ENCODE results near the gene PDSS2. TPM values are rescaled to one million over a fixed set of nuclear protein-coding genes. Genes with fewer than 3 reads are reported as not detected.

The PDSS2 gene
- total and polyA plus RNA-seq, 2 of the 8 experiments (the other 6 are each of a cell fraction or from before 2014, with no cell fraction given): 10.7 to 16.1 TPM

DNA sequence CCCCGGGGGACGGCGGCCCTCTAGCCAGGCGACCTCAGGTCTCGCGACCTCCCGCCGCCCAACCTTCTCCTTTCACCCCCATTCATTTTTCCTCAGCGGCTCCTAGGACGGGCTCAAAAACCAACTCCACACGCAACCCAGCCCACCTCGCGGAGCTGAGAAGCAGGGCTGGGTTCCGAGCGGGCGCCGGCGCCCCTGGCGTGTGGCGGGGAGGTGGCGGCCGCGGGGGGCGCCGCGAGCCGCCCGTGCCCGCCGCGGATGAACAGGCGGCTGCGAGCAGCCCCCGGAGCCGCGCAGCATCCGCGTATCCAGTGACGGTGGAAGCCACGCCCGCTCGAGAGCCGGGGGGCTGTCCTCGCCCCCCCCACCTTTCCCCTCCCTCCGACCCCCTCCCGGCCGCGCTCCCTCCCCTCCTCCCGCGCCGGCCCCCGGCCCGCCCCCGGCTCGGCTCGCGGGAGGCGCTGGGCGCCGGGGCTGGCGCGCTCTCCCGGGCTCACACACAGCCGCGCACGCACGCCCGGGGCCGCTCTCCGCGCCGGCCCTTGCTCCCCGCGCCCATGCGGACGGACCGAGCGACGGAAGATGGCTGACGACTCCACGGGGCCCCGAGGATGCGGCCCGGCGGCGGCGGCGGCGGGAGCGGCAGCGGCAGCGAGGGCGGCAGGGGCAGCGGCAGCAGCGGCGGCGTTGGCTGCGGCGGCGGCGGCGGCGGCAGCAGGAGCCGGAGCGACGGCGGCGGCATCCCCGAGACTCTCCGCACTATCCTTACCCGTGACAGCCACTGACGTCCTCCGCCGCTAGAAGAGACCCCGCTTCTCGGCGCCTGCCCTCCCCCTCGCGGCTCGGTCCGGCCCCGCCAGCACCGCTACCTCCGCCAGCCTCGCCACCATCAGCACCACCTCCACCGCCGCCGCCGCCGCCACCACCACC, 30.5 kb upstream of the PDSS2 start, which contains the start of gene SOBP:
TSS of gene SOBP (plus strand) at position 482 of the 930 bp plus-strand sequence. CDS start 500 bp downstream, outside the sequence.
- no peak within 1 kb of the TSS; the same call in 1 of the 2 replicates for H2BK5ac ChIP-seq (ENCODE audit: low read depth, low read length)
- no peak within 1 kb of the TSS for H3K56ac ChIP-seq (replicated peaks; ENCODE audit: insufficient read length, low read depth, low read length)
- H2BK15ac ChIP-seq (ENCODE audit: low read length): no peak within 1 kb of the TSS; the same call in 1 of the 2 replicates
- no peaks in the 10 kb centered on the region; the same call in 1 of the 2 replicates for H3K79me1 ChIP-seq (ENCODE audit: low read depth, low read length)
- no peak for FAIRE-seq
- peak within 1 kb of the TSS in 2 of 4 experiments; percentile 54 to 55; a peak in 3 of 7 replicates for H3K9ac ChIP-seq (replicated peaks in 1 of 4; ENCODE audit: extremely low read depth in 1 of 4, low read depth in 3 of 4, low read length in 3 of 4)
- no peak within 1 kb of the TSS for H3K23ac ChIP-seq (ENCODE audit: insufficient read length)
- 1% methylated on average over 64 of the region's 130 CpGs; no CpG with 5 or more reads in 1 of the 2 experiments for WGBS, 2 experiments (ENCODE audit: extremely low coverage in 1 of 2, insufficient coverage in 1 of 2, insufficient read length in 1 of 2, insufficient replicate concordance in 2 of 2, low coverage in 1 of 2, low lambda C conversion rate in 2 of 2, missing lambda C conversion rate in 1 of 2)
- ChIA-PET POLR2A (ENCODE audit: partially characterized antibody) (interaction anchor here (0.7 to 5.4 kb wide), 4 partner anchors 9 to 165 kb away, joined by 3 to 26 read pairs (median 3); partner anchors contain the start of gene PDSS2), CTCF (ENCODE audit: partially characterized antibody) (interaction anchor here (1.2 to 2.2 kb wide), 5 partner anchors 31 to 166 kb away, joined by 3 to 10 read pairs (median 4); partner anchors contain the start of gene PDSS2)
- H3K4me2 ChIP-seq (ENCODE audit: insufficient read depth in 1 of 2, low read depth in 2 of 2, low read length in 2 of 2): peak within 1 kb of the TSS; percentile 97 to 99
- H3K9me3 ChIP-seq (ENCODE audit: insufficient read depth in 2 of 2, low read depth in 1 of 2, low read length in 1 of 2): no peaks in the 10 kb centered on the region
- peak within 1 kb of the TSS; percentile 52 for H4K8ac ChIP-seq (ENCODE audit: extremely low read depth, insufficient read depth, low read length)
- H3K27ac ChIP-seq (ENCODE audit: low read depth, low read length): no peak within 1 kb of the TSS
- H3K18ac ChIP-seq (ENCODE audit: extremely low read depth, low read length): peak within 1 kb of the TSS; percentile 73; the same call in 1 of the 2 replicates
- no peak within 1 kb of the TSS for H3K4ac ChIP-seq (replicated peaks; ENCODE audit: insufficient read length, low read depth, low read length)
- H2BK12ac ChIP-seq (ENCODE audit: low read depth, low read length): no peak within 1 kb of the TSS
- peaks cover 26% of the 10 kb centered on the region for H3K23me2 ChIP-seq (ENCODE audit: low read depth, low read length)
- peak within 1 kb of the TSS; percentile 61; the same call in 1 of the 2 replicates for H2AFZ ChIP-seq (ENCODE audit: low read length)
- peaks cover 0 to 14% (median 10%) of the 10 kb centered on the region in 4 experiments; a peak in 6 of 7 replicates for H3K4me1 ChIP-seq (replicated peaks in 1 of 4; ENCODE audit: control insufficient read depth in 3 of 4, insufficient read depth in 4 of 4, low read length in 3 of 4)
- H4K91ac ChIP-seq (replicated peaks; ENCODE audit: insufficient read length, low read length): peak within 1 kb of the TSS; percentile 3
- H4K20me1 ChIP-seq (replicated peaks in 1 of 2; ENCODE audit: control insufficient read depth in 1 of 2, insufficient read depth in 2 of 2, low read length in 2 of 2): peaks cover 0 to 2% of the 10 kb centered on the region in 2 experiments
- H3K4me3 ChIP-seq (ENCODE audit: extremely low read depth in 1 of 4, insufficient read depth in 2 of 4, low read depth in 3 of 4, low read length in 4 of 4): peak within 1 kb of the TSS; percentile 63 to 91 (median 86)
- DNase-seq (ENCODE audit: low read depth in 1 of 2, low spot score in 2 of 2): peak in 1 of 2 experiments; percentile 73
- H3K27me3 ChIP-seq (replicated peaks in 1 of 4; ENCODE audit: control insufficient read depth in 3 of 4, extremely low read depth in 1 of 4, insufficient read depth in 3 of 4, low read length in 3 of 4): peaks cover 10 to 43% (median 27%) of the 10 kb centered on the region in 4 experiments
- H3K14ac ChIP-seq (ENCODE audit: insufficient read length): no peak within 1 kb of the TSS
- H3K79me2 ChIP-seq (ENCODE audit: control insufficient read depth in 1 of 2, insufficient read depth in 2 of 2, low read length in 2 of 2): no peaks in the 10 kb centered on the region
- no peak within 1 kb of the TSS for H2BK120ac ChIP-seq (replicated peaks; ENCODE audit: low read depth, low read length)
- no peak within 1 kb of the TSS for H4K5ac ChIP-seq (ENCODE audit: insufficient read length, low read depth, low read length)
- H2BK20ac ChIP-seq (ENCODE audit: low read length): no peak within 1 kb of the TSS
- H3K36me3 ChIP-seq (ENCODE audit: control insufficient read depth in 2 of 4, insufficient read depth in 4 of 4, low read length in 3 of 4): no peaks in the 10 kb centered on the region
- H2AK5ac ChIP-seq (ENCODE audit: low read depth, low read length): no peak within 1 kb of the TSS
- TF ChIP-seq TCF12 (IDR thresholded peaks at IDR 0.05; ENCODE audit: low read depth, low read length) (no peak), MAFK (IDR thresholded peaks at IDR 0.05; ENCODE audit: low read depth, low read length) (no peak), EP300 (IDR thresholded peaks at IDR 0.05; ENCODE audit: borderline replicate concordance in 1 of 2, low read depth in 2 of 2, low read length in 2 of 2) (no peak), PHF8 (conservative IDR thresholded peaks at IDR 0.05; ENCODE audit: low read depth, low read length) (no peak), KDM1A (IDR thresholded peaks at IDR 0.05; ENCODE audit: borderline replicate concordance, low read length) (no peak), CBX5 (IDR thresholded peaks at IDR 0.05; ENCODE audit: low read depth, low read length) (no peak), JUN (IDR thresholded peaks at IDR 0.05; ENCODE audit: low read depth, low read length) (no peak), RBBP5 (IDR thresholded peaks at IDR 0.05; ENCODE audit: borderline replicate concordance, low read depth, low read length) (no peak; the same call in 1 of the 2 replicates)
- TF ChIP-seq, protein P1, sequence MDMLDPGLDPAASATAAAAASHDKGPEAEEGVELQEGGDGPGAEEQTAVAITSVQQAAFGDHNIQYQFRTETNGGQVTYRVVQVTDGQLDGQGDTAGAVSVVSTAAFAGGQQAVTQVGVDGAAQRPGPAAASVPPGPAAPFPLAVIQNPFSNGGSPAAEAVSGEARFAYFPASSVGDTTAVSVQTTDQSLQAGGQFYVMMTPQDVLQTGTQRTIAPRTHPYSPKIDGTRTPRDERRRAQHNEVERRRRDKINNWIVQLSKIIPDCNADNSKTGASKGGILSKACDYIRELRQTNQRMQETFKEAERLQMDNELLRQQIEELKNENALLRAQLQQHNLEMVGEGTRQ (IDR thresholded peaks at IDR 0.05; ENCODE audit: low read length): no peak
